SK-N-SH (cell line): ENCODE measurements around the gene ZNF467. TPM values are rescaled to one million over a fixed set of nuclear protein-coding genes. Genes with fewer than 3 reads are reported as not detected.

ENCODE experiments used
- CTCF ChIA-PET: fragments of 300-600, 350-600 bp; formaldehyde crosslinking; extraction: SDS; loops from one replicate; lab custom pipeline; 2021; lab: Yijun Ruan, JAX
- POLR2A ChIA-PET: fragments of 350-600 bp; sonication (Branson Sonifier 250); formaldehyde crosslinking; extraction: SDS; loops from one replicate; lab custom pipeline; 2020; ENCODE audit warnings: antibody characterized with exemption, inconsistent platforms; lab: Yijun Ruan, JAX
- DNase-seq: peaks from one replicate; pipeline ENCODE4 v3.0.0; 2012
- H2AFZ ChIP-seq: fragments of 200-600 bp; sonication (generic); 2 replicates; pipeline ENCODE4 v1.8.1; 2016; ENCODE audit warnings: antibody characterized with exemption, mild to moderate bottlenecking, low read depth
- H3F3A ChIP-seq: fragments of 200-600 bp; sonication (generic); replicated peaks from 2 replicates; pipeline ENCODE3; 2016; ENCODE audit warnings: antibody characterized with exemption, mild to moderate bottlenecking; ENCODE audit not compliant: insufficient read depth
- H3K27ac ChIP-seq, 2 experiments: fragments of 200-500 bp in 1 of 2; fragments of 200-600 bp in 1 of 2; sonication (Bioruptor generic) in 1 of 2; sonication (generic), shearing (Covaris generic) in 1 of 2; 2 replicates each; pipeline versions ENCODE4 v1.5.1 to v1.6.1; 2014 to 2016; ENCODE audit warnings: low read depth in 2 of 2, inconsistent platforms in 1 of 2, low read length in 1 of 2, mild to moderate bottlenecking in 1 of 2, mixed read lengths in 1 of 2
- H3K27me3 ChIP-seq: fragments of 200-600 bp; sonication (generic), shearing (Covaris generic); 2 replicates; pipeline ENCODE4 v1.6.1; 2016; ENCODE audit warnings: mixed run types; ENCODE audit not compliant: insufficient read depth
- H3K36me3 ChIP-seq, 2 experiments: fragments of 200-500 bp in 1 of 2; fragments of 200-600 bp in 1 of 2; sonication (Bioruptor generic) in 1 of 2; sonication (generic) in 1 of 2; replicated peaks in 1 of 2; 2 replicates each; pipeline versions ENCODE3 to v1.5.1; 2014 to 2016; ENCODE audit warnings: low read length in 1 of 2, mild to moderate bottlenecking in 1 of 2; ENCODE audit not compliant: insufficient read depth in 2 of 2, control insufficient read depth in 1 of 2
- H3K4me1 ChIP-seq, 2 experiments: fragments of 200-500 bp in 1 of 2; fragments of 200-600 bp in 1 of 2; sonication (Bioruptor generic) in 1 of 2; sonication (generic), shearing (Covaris generic) in 1 of 2; 2 replicates each; pipeline versions ENCODE4 v1.5.1 to v1.6.1; 2014 to 2016; ENCODE audit warnings: low read depth in 1 of 2, low read length in 1 of 2, mixed run types in 1 of 2; ENCODE audit not compliant: insufficient read depth in 2 of 2, control insufficient read depth in 1 of 2
- H3K4me2 ChIP-seq: fragments of 200-600 bp; sonication (generic), shearing (Covaris generic); 2 replicates; pipeline ENCODE4 v1.6.1; 2017; ENCODE audit warnings: mixed run types
- H3K4me3 ChIP-seq, 2 experiments: fragments of 200-500 bp in 1 of 2; fragments of 200-600 bp in 1 of 2; sonication (Bioruptor generic) in 1 of 2; sonication (generic), shearing (Covaris generic) in 1 of 2; 2 replicates each; pipeline versions ENCODE4 v1.5.1 to v1.8.1; 2014 to 2016; ENCODE audit warnings: low read depth in 2 of 2, inconsistent platforms in 1 of 2, low read length in 1 of 2, mild to moderate bottlenecking in 1 of 2, mixed read lengths in 1 of 2, moderate library complexity in 1 of 2
- H3K79me2 ChIP-seq: fragments of 200-600 bp; sonication (generic); 2 replicates; pipeline ENCODE4 v1.8.1; 2017; ENCODE audit warnings: mild to moderate bottlenecking; ENCODE audit not compliant: insufficient read depth
- H3K9ac ChIP-seq: fragments of 200-600 bp; sonication (generic); 2 replicates; pipeline ENCODE4 v1.6.1; 2017; ENCODE audit warnings: mixed run types
- H3K9me2 ChIP-seq: fragments of 200-600 bp; sonication (generic); 2 replicates; pipeline ENCODE4 v1.6.1; 2017; ENCODE audit warnings: mixed run types
- H3K9me3 ChIP-seq: fragments of 200-600 bp; sonication (generic); 2 replicates; pipeline ENCODE4 v1.6.1; 2017; ENCODE audit warnings: mixed run types, mild to moderate bottlenecking, moderate library complexity
- H4K20me1 ChIP-seq: fragments of 200-600 bp; sonication (generic); 2 replicates; pipeline ENCODE4 v1.6.1; 2017; ENCODE audit warnings: mild to moderate bottlenecking, mixed run types; ENCODE audit not compliant: insufficient read depth
- CHD2 ChIP-seq: fragments of 150-350 bp; IDR thresholded peaks from 2 replicates; pipeline ENCODE4 v1.6.1; 2018; ENCODE audit warnings: low read length; ENCODE audit not compliant: partially characterized antibody
- ELF1 ChIP-seq: IDR thresholded peaks from 2 replicates; pipeline ENCODE4 v1.4.0; 2012
- FOSL2 ChIP-seq: IDR thresholded peaks from 2 replicates; pipeline ENCODE4 v1.4.0; 2012; ENCODE audit warnings: low read depth, mild to moderate bottlenecking, moderate library complexity, borderline replicate concordance
- GABPA ChIP-seq: IDR thresholded peaks from 2 replicates; pipeline ENCODE4 v1.4.0; 2012; ENCODE audit warnings: low read depth, mild to moderate bottlenecking
- JUND ChIP-seq: IDR thresholded peaks from 2 replicates; pipeline ENCODE4 v1.4.0; 2012
- NFIC ChIP-seq: IDR thresholded peaks from 2 replicates; pipeline ENCODE4 v1.4.0; 2012; ENCODE audit warnings: borderline replicate concordance
- NRF1 ChIP-seq: IDR thresholded peaks from 2 replicates; pipeline ENCODE4 v1.6.1; 2012; ENCODE audit warnings: low read depth, mild to moderate bottlenecking, low read length
- POLR2AphosphoS5 ChIP-seq: IDR thresholded peaks from 2 replicates; pipeline ENCODE4 v1.6.1; 2012; ENCODE audit warnings: low read depth, low read length
- RAD21 ChIP-seq: IDR thresholded peaks from 2 replicates; pipeline ENCODE4 v1.6.1; 2012; ENCODE audit warnings: mild to moderate bottlenecking, low read length
- SMC3 ChIP-seq: IDR thresholded peaks from 2 replicates; pipeline ENCODE4 v1.6.1; 2012; ENCODE audit warnings: low read depth, low read length, improper control_type of control experiment
- TEAD4 ChIP-seq: IDR thresholded peaks from 2 replicates; pipeline ENCODE4 v1.4.0; 2012; ENCODE audit warnings: mild to moderate bottlenecking, borderline replicate concordance; ENCODE audit not compliant: insufficient read depth
- YY1 ChIP-seq: IDR thresholded peaks from 2 replicates; pipeline ENCODE4 v1.4.0; 2012; ENCODE audit warnings: low read depth, mild to moderate bottlenecking
- WGBS: methylation state at CpG from one replicate; pipeline ENCODE4 v1.1.6; 2017; ENCODE audit warnings: low lambda C conversion rate; 5-methylcytosine and 5-hydroxymethylcytosine counted together
- polyA plus RNA-seq, 3 experiments: library from polyadenylated mRNA; depleted of rRNA; stranded (reverse); fragments of >200 nt; gene quantifications; 2 replicates each; pipeline ENCODE4 v1.2.3, GENCODE V29; 2012
- TF ChIP-seq, protein P1 (sequence below): IDR thresholded peaks from 2 replicates; pipeline ENCODE4 v1.4.0; 2012; ENCODE audit warnings: low read depth, borderline replicate concordance
- TF ChIP-seq, protein P2 (sequence below): IDR thresholded peaks from 2 replicates; pipeline ENCODE4; 2012
- TF ChIP-seq, protein P3 (sequence below): fragments of 150-350 bp; IDR thresholded peaks from 2 replicates; pipeline ENCODE4 v1.6.1; 2016; ENCODE audit warnings: mild to moderate bottlenecking, low read depth, low read length

Gene ZNF467
- polyA plus RNA-seq, 1 of the 3 experiments (the other 2 are of a cell fraction), result 4.1 TPM

DNA sequence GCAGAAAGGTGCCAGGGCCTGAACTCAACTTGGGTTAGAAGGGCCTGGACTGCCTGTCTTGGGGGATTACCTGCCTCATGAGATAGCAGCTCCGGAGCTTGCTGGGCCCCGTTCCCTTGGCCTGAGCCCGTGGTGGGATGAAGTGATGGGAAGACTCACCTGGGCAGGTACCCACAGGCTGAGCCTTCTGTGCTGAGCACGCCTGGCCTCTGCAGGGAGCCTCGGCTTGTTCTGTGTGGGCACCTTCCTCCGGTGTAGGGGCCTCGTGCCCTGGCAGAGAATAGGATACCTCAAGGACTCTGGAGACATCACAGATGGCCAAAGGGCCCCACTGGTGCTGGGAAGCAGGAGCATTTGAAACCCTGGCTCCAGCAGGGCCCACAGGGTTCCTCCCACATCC is 4.5 kb downstream of the ZNF467 start:
- ChIA-PET POLR2A (no interaction called here), CTCF (interaction anchor here (1.0 to 4.2 kb wide), 6 partner anchors 14 to 38 kb away, joined by 3 to 27 read pairs (median 8); no protein-coding TSS in a partner anchor)
- no peak overlapping the region for H3K4me2 ChIP-seq
- DNase-seq, result no peak
- H3K36me3 ChIP-seq, result peaks cover 0 to 7% of the 10 kb centered on the region in 2 experiments
- no peaks in the 10 kb centered on the region for H3K9me3 ChIP-seq
- H3F3A ChIP-seq, result no peaks in the 10 kb centered on the region
- 60% methylated on average over 1 of the region's 7 CpGs for whole genome bisulfite sequencing
- no peak overlapping the region for H3K27ac ChIP-seq
- H2AFZ ChIP-seq, result no peak overlapping the region
- H3K4me3 ChIP-seq, result no peak overlapping the region
- no peak overlapping the region for H3K9ac ChIP-seq
- peaks cover 50% of the 10 kb centered on the region for H3K27me3 ChIP-seq
- H3K4me1 ChIP-seq, result peaks cover 4 to 21% of the 10 kb centered on the region in 2 experiments; a peak in 1 of 4 replicates
- no peaks in the 10 kb centered on the region for H3K9me2 ChIP-seq
- no peaks in the 10 kb centered on the region for H4K20me1 ChIP-seq
- H3K79me2 ChIP-seq, result no peaks in the 10 kb centered on the region
- no peak for TF ChIP-seq CHD2
- TF ChIP-seq NRF1, result no peak
- TF ChIP-seq ELF1, result no peak
- no peak for TF ChIP-seq YY1
- TF ChIP-seq, protein P1, sequence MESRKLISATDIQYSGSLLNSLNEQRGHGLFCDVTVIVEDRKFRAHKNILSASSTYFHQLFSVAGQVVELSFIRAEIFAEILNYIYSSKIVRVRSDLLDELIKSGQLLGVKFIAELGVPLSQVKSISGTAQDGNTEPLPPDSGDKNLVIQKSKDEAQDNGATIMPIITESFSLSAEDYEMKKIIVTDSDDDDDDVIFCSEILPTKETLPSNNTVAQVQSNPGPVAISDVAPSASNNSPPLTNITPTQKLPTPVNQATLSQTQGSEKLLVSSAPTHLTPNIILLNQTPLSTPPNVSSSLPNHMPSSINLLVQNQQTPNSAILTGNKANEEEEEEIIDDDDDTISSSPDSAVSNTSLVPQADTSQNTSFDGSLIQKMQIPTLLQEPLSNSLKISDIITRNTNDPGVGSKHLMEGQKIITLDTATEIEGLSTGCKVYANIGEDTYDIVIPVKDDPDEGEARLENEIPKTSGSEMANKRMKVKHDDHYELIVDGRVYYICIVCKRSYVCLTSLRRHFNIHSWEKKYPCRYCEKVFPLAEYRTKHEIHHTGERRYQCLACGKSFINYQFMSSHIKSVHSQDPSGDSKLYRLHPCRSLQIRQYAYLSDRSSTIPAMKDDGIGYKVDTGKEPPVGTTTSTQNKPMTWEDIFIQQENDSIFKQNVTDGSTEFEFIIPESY, result no peak
- no peak for TF ChIP-seq RAD21
- TF ChIP-seq, protein P2, sequence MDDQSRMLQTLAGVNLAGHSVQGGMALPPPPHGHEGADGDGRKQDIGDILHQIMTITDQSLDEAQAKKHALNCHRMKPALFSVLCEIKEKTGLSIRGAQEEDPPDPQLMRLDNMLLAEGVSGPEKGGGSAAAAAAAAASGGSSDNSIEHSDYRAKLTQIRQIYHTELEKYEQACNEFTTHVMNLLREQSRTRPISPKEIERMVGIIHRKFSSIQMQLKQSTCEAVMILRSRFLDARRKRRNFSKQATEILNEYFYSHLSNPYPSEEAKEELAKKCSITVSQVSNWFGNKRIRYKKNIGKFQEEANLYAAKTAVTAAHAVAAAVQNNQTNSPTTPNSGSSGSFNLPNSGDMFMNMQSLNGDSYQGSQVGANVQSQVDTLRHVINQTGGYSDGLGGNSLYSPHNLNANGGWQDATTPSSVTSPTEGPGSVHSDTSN, result no peak
- TF ChIP-seq POLR2AphosphoS5, result no peak
- TF ChIP-seq, protein P3, sequence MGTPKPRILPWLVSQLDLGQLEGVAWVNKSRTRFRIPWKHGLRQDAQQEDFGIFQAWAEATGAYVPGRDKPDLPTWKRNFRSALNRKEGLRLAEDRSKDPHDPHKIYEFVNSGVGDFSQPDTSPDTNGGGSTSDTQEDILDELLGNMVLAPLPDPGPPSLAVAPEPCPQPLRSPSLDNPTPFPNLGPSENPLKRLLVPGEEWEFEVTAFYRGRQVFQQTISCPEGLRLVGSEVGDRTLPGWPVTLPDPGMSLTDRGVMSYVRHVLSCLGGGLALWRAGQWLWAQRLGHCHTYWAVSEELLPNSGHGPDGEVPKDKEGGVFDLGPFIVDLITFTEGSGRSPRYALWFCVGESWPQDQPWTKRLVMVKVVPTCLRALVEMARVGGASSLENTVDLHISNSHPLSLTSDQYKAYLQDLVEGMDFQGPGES, result no peak
- TF ChIP-seq TEAD4, result no peak
- TF ChIP-seq NFIC, result no peak
- TF ChIP-seq SMC3, result no peak
- no peak for TF ChIP-seq GABPA
- no peak for TF ChIP-seq FOSL2

DNA sequence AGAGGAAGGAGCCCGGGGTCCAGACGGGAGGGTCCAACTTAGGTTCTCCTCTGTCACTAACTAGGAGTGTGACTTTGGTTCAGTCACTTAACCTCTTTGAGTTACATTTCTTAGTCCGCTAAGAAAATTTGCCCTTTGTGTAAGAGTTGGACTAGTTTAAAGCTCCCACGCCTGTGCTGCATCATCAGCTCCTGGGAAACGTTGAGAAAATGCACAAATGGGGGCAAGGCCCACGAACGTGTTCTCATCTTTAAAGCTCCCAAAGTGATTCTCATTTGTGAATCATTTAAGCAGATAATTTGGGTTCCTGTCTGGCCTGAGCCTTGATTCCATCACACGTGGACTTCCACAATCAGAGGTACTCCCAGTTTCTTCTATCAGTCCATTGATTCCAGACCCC is 6.3 kb downstream of the ZNF467 start:
- no peaks in the 10 kb centered on the region for H3F3A ChIP-seq
- ChIA-PET POLR2A (interaction anchor here (0.6 kb wide), 1 partner anchor 1329 kb away, joined by 3 read pairs; no protein-coding TSS in a partner anchor), CTCF (interaction anchor here (1.1 to 6.2 kb wide), 5 partner anchors 15 to 40 kb away, joined by 3 to 51 read pairs (median 8); no protein-coding TSS in a partner anchor)
- H3K9ac ChIP-seq, result no peak overlapping the region
- no peaks in the 10 kb centered on the region for H3K9me3 ChIP-seq
- no peak overlapping the region for H2AFZ ChIP-seq
- peaks cover 67% of the 10 kb centered on the region for H3K27me3 ChIP-seq
- DNase-seq, result no peak
- H3K27ac ChIP-seq, result no peak overlapping the region
- peaks cover 0 to 7% of the 10 kb centered on the region in 2 experiments for H3K36me3 ChIP-seq
- H3K9me2 ChIP-seq, result no peaks in the 10 kb centered on the region
- H3K4me1 ChIP-seq, result peaks cover 4 to 17% of the 10 kb centered on the region in 2 experiments; a peak in 1 of 4 replicates
- no peaks in the 10 kb centered on the region for H4K20me1 ChIP-seq
- WGBS, result 73% methylated on average over 8 of the region's 8 CpGs
- no peak overlapping the region for H3K4me2 ChIP-seq
- no peaks in the 10 kb centered on the region for H3K79me2 ChIP-seq
- H3K4me3 ChIP-seq, result no peak overlapping the region
- TF ChIP-seq, protein P3, result no peak
- no peak for TF ChIP-seq JUND
